CD4-positive, alpha-beta T cell (primary cell): Measurements from ENCODE around the gene TAF6. TPM values are rescaled to one million over a fixed set of nuclear protein-coding genes. Genes with fewer than 3 reads are reported as not detected.

Source experiments
- ATAC-seq: fragments of 200-7000 bp; cut with Tn5 transposase; one replicate; pipeline ENCODE4 v1.10.0; 2022; ENCODE audit warnings: mild to moderate bottlenecking; ENCODE audit not compliant: poor library complexity
- CTCF ChIA-PET: fragments of 350-600 bp; sonication (Branson Sonifier 250); formaldehyde crosslinking; loops from one replicate; lab custom pipeline; 2021; ENCODE audit warnings: antibody characterized with exemption, inconsistent platforms; lab: Charles Lee
- POLR2A ChIA-PET: fragments of 350-600 bp; sonication (Branson Sonifier 250); formaldehyde crosslinking; loops from one replicate; lab custom pipeline; 2021; ENCODE audit warnings: antibody characterized with exemption, inconsistent platforms; lab: Charles Lee
- DNase-seq, 14 experiments: peaks; one replicate each; pipeline ENCODE4 v3.0.0-alpha.2; 2013 to 2020; ENCODE audit warnings: mixed read lengths in 2 of 14
- H3K27ac ChIP-seq, 2 donors: one replicate each; pipeline versions ENCODE4 v1.5.1 to v1.7.0; 2013; ENCODE audit warnings: low read length in 2 of 2, low read depth in 1 of 2, mild to moderate bottlenecking in 1 of 2
- H3K27me3 ChIP-seq, 2 experiments: 1 replicate in 1 of 2; 2 replicates in 1 of 2; pipeline versions ENCODE4 v1.6.1 to v1.7.0; 2013; ENCODE audit warnings: low read length in 2 of 2, control low read depth in 1 of 2, mild to moderate bottlenecking in 1 of 2, moderate library complexity in 1 of 2; ENCODE audit not compliant: insufficient read depth in 2 of 2, control insufficient read depth in 1 of 2
- H3K36me3 ChIP-seq: one replicate; pipeline ENCODE4 v1.6.1; 2013; ENCODE audit warnings: low read length, control low read depth; ENCODE audit not compliant: insufficient read depth
- H3K4me1 ChIP-seq: one replicate; pipeline ENCODE4 v1.6.1; 2013; ENCODE audit warnings: low read length, control low read depth; ENCODE audit not compliant: insufficient read depth
- H3K4me3 ChIP-seq: one replicate; pipeline ENCODE4 v1.5.1; 2013; ENCODE audit warnings: mild to moderate bottlenecking, low read length, moderate library complexity
- H3K9me3 ChIP-seq, 2 experiments: 1 replicate in 1 of 2; 2 replicates in 1 of 2; pipeline versions ENCODE4 v1.6.1 to v1.7.0; 2013; ENCODE audit warnings: low read length in 2 of 2, mild to moderate bottlenecking in 2 of 2, control low read depth in 1 of 2, moderate library complexity in 1 of 2; ENCODE audit not compliant: control insufficient read depth in 1 of 2, insufficient read depth in 1 of 2
- H3K27ac Mint-ChIP-seq: one replicate; pipeline ENCODE4 v1.8.0; 2020; ENCODE audit warnings: mixed read lengths
- H3K27me3 Mint-ChIP-seq: one replicate; pipeline ENCODE4 v1.8.0; 2021; ENCODE audit warnings: mixed read lengths
- H3K36me3 Mint-ChIP-seq: one replicate; pipeline ENCODE4 v1.8.0; 2021; ENCODE audit warnings: low read depth, mixed read lengths
- H3K4me1 Mint-ChIP-seq: one replicate; pipeline ENCODE4 v1.8.0; 2021; ENCODE audit warnings: low read depth, mixed read lengths
- H3K4me3 Mint-ChIP-seq: one replicate; pipeline ENCODE4 v1.8.0; 2020; ENCODE audit warnings: mild to moderate bottlenecking, mixed read lengths
- H3K9me3 Mint-ChIP-seq: one replicate; pipeline ENCODE4 v1.8.0; 2020; ENCODE audit warnings: mixed read lengths
- CTCF ChIP-seq: fragments of 200-600 bp; IDR thresholded peaks from one replicate; pipeline ENCODE4 v1.8.0; 2022; ENCODE audit warnings: antibody characterized with exemption, mild to moderate bottlenecking
- intact Hi-C, 2 experiments: fragments of 100-400 bp; cut with DNase I in 1 of 2; cut with micrococcal nuclease in 1 of 2; formaldehyde crosslinking; loops; one replicate each; pipeline versions ENCODE4 v1.15.1 to v1.9.0; 2023 to 2025; cut with DNase I, micrococcal nuclease
- total RNA-seq, 174 experiments: library from RNA in 2 of 174; stranded (reverse) in 2 of 174; gene quantifications; one replicate each; pipeline ENCODE4 v1.2.3 and lab custom pipeline; 2021 to 2026

The TAF6 gene
- total RNA-seq, 2 experiments from 2014 or later: 34.8 to 37.4 TPM

DNA sequence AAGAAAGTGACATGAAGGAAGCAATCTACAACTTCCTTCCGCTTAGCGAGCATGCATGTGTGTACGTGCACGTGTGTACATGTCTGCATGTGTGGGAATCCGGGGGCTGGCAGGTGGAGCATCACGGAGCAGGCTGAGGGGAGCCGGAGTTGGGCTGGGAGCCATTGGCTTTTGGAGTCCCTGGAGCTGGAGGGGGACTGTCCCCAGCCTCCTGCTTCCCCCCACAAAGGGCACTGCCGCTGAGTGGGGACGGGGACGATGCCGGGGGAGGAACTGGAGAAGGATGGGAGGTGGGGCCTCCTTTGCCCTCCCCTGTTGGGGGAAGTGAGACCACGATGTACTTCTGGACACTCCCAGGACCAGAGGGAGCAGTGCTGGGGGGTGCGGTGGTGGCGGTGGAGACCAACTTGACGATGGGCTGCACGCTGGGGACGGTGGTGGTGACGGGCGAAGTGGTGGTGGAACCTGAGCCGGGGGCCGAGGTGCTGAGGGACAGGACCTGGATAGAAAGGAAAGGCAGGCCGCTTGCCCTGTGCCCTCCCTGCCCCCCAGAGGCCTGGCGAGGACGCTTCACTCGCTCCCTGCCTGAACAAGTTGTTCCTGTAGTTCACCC lies 11.9 kb downstream of the TAF6 start:
- Mint-ChIP-seq H3K9me3 (no peaks in the 10 kb centered on the region), H3K27ac (no peak overlapping the region), H3K4me3 (no peak overlapping the region), H3K4me1 (peaks cover 5% of the 10 kb centered on the region), H3K36me3 (peaks cover 61% of the 10 kb centered on the region), H3K27me3 (no peaks in the 10 kb centered on the region)
- no peaks in the 10 kb centered on the region for H3K9me3 ChIP-seq
- peaks cover 59% of the 10 kb centered on the region for H3K36me3 ChIP-seq
- H3K27ac ChIP-seq: no peak overlapping the region
- ChIA-PET CTCF (no interaction called here), POLR2A (no interaction called here)
- H3K4me3 ChIP-seq: no peak overlapping the region
- no peak for TF ChIP-seq CTCF
- ATAC-seq (no peak), DNase-seq (no peak)
- intact Hi-C loops: no loop called here
- peaks cover 6% of the 10 kb centered on the region for H3K4me1 ChIP-seq
- no peaks in the 10 kb centered on the region for H3K27me3 ChIP-seq

- Histone ChIP-seq H3K36me3 (peaks cover 53% of the 10 kb centered on the region), H3K27me3 (no peaks in the 10 kb centered on the region), H3K27ac (no peak overlapping the region), H3K4me1 (peaks cover 12% of the 10 kb centered on the region), H3K4me3 (no peak overlapping the region), H3K9me3 (no peaks in the 10 kb centered on the region)
- Mint-ChIP-seq H3K4me1 (peaks cover 5% of the 10 kb centered on the region), H3K9me3 (no peaks in the 10 kb centered on the region), H3K27me3 (no peaks in the 10 kb centered on the region), H3K4me3 (no peak overlapping the region), H3K36me3 (peaks cover 56% of the 10 kb centered on the region), H3K27ac (no peak overlapping the region)
- DNase-seq (no peak), ATAC-seq (no peak)
- no peak for TF ChIP-seq CTCF
- POLR2A ChIA-PET: no interaction called here
- CTCF ChIA-PET: no interaction called here
- intact Hi-C loops: no loop called here
Measured at GRCh38 chr7:100106633-100107032, 12.5 kb downstream of the TAF6 start.

DNA sequence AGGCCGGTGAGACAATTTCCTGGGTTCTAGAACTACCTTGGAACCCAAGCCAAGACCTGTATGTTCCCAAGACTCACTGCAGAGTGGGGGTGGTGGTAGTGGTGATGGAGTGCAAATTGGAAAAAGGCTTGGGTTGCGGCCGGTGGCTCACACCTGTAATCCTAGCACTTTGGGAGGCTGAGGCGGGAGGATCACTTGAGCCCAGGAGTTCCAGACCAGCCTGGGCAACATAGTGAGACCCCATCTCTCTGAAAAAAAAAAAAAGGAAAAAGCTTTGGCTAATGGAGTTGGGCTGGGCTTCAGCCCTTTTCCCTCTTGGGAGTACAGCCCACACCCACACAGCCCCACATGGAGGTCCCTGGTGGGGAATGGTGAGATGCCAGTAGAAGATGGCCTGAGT lies 13.6 kb downstream of the TAF6 start:
- no peak for TF ChIP-seq CTCF
- H3K36me3 Mint-ChIP-seq: peaks cover 57% of the 10 kb centered on the region
- no peak overlapping the region for H3K4me3 Mint-ChIP-seq
- peaks cover 12% of the 10 kb centered on the region for H3K4me1 Mint-ChIP-seq
- H3K27me3 Mint-ChIP-seq: no peaks in the 10 kb centered on the region
- ATAC-seq (no peak), DNase-seq (no peak)
- Histone ChIP-seq H3K4me1 (peaks cover 15% of the 10 kb centered on the region), H3K36me3 (peaks cover 44% of the 10 kb centered on the region), H3K27me3 (no peaks in the 10 kb centered on the region), H3K9me3 (no peaks in the 10 kb centered on the region), H3K4me3 (no peak overlapping the region), H3K27ac (no peak overlapping the region)
- POLR2A ChIA-PET: no interaction called here
- CTCF ChIA-PET: no interaction called here
- no peaks in the 10 kb centered on the region for H3K9me3 Mint-ChIP-seq
- H3K27ac Mint-ChIP-seq: no peak overlapping the region
- intact Hi-C loops: no loop called here
